HL-60 (cell line): ENCODE data around the gene LRBA.
A peak's percentile ranks its signal among the peaks of the same experiment; 100 is the strongest.
"Not testable (repeated sequence)": the region's sequence is repeated elsewhere in the genome, so short reads cannot be mapped to it uniquely, and the experiment has no call there.

ENCODE experiments used
- DNase-seq, 2 experiments: peaks; one replicate each; pipeline ENCODE4 v3.0.0-alpha.2; 2010 to 2020; ENCODE audit warnings: low read depth in 1 of 2, low spot score in 1 of 2
- H3K27ac ChIP-seq: fragments of 250-450 bp; sonication (Bioruptor Pico); replicated peaks from 2 replicates; pipeline ENCODE4 v1.5.1; 2020; ENCODE audit warnings: mild to moderate bottlenecking, moderate library complexity
- H3K27me3 ChIP-seq: fragments of 250-450 bp; sonication (Bioruptor Pico); 2 replicates; pipeline ENCODE4 v1.5.1; 2021; ENCODE audit warnings: mild to moderate bottlenecking, moderate library complexity; ENCODE audit not compliant: insufficient read depth, poor library complexity, severe bottlenecking
- H3K4me3 ChIP-seq: replicated peaks from 2 replicates; pipeline ENCODE4 v1.5.1; 2011; ENCODE audit warnings: mild to moderate bottlenecking, control low read depth, low read length; ENCODE audit not compliant: insufficient read depth
- CTCF ChIP-seq: IDR thresholded peaks from one replicate; pipeline ENCODE4 v1.5.1; 2011; ENCODE audit warnings: low read length, control low read depth, inconsistent platforms; ENCODE audit not compliant: insufficient read depth
- GABPA ChIP-seq: IDR thresholded peaks from 2 replicates; pipeline ENCODE4 v1.6.1; 2012; ENCODE audit warnings: low read depth
- POLR2AphosphoS5 ChIP-seq: IDR thresholded peaks from 2 replicates; pipeline ENCODE4 v1.6.1; 2012; ENCODE audit warnings: low read depth
- REST ChIP-seq: IDR thresholded peaks from 2 replicates; pipeline ENCODE4 v1.6.1; 2012; ENCODE audit warnings: low read depth; ENCODE audit not compliant: insufficient replicate concordance
- SPI1 ChIP-seq: IDR thresholded peaks from 2 replicates; pipeline ENCODE4 v1.6.1; 2012; ENCODE audit warnings: low read depth, mild to moderate bottlenecking, borderline replicate concordance

The LRBA gene

GRCh38 chr4:150997141-150997540 is 17.9 kb downstream of the LRBA start:
- Histone ChIP-seq H3K27ac (no peak overlapping the region), H3K27me3 (no peaks in the 10 kb centered on the region), H3K4me3 (no peak overlapping the region)
- TF ChIP-seq CTCF, result no peak
- TF ChIP-seq POLR2AphosphoS5, result no peak
- TF ChIP-seq REST, result no peak
- no peak for TF ChIP-seq SPI1
- no peak for TF ChIP-seq GABPA
- no peak for DNase-seq

GRCh38 chr4:150994721-150995120 is 20.4 kb downstream of the LRBA start:
- H3K4me3 ChIP-seq, result no peak overlapping the region
- H3K27ac ChIP-seq, result no peak overlapping the region
- TF ChIP-seq GABPA (no peak), CTCF (no peak), POLR2AphosphoS5 (no peak), SPI1 (no peak), REST (no peak)
- no peaks in the 10 kb centered on the region for H3K27me3 ChIP-seq
- no peak for DNase-seq

- H3K27ac ChIP-seq, H3K27me3 ChIP-seq, DNase-seq, H3K4me3 ChIP-seq: not testable (repeated sequence)
- TF ChIP-seq SPI1, result peak; percentile 2; the same call in 1 of the 2 replicates
Observed at GRCh38 chr4:150993577-150993976, 21.5 kb downstream of the LRBA start.

GRCh38 chr4:150990993-150991392 is 24.1 kb downstream of the LRBA start:
- Histone ChIP-seq H3K4me3 (no peak overlapping the region), H3K27ac (no peak overlapping the region), H3K27me3 (no peaks in the 10 kb centered on the region)
- no peak for DNase-seq
- TF ChIP-seq GABPA (no peak), SPI1 (no peak), CTCF (no peak), REST (no peak), POLR2AphosphoS5 (no peak)
